GM20431 (cell line): ENCODE data around the gene NEUROG1.

Source experiments
- in situ Hi-C: fragments of 300-500 bp; cut with MseI, MboI; formaldehyde crosslinking; loops from one replicate; pipeline ENCODE4 v1.15.0; 2020; ENCODE audit warnings: low sequenced_read_pairs; ENCODE audit not compliant: unreplicated experiment

NEUROG1 gene

DNA sequence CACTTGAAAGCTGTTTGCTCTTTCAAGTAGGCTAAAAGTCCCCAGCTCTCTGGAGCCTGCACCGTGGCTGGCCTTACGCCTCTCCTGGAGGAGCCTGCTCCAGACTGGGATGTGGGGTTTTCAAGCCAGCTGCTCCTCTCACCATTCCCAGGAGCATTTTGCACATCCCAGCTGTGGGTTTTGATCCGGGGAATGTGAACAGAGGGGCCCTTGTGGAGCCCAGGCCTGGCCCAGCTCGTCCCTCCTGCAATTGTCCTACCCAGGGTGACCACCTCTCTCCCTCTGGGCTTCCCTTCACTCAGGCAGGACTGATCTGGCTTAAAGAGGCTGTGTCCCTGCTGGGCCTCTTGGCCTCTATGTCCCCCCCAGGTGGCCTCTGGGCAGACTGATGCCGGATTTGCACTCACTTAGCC, 51.1 kb downstream of the NEUROG1 start:
- in situ Hi-C loops: no loop called here
